GM12878 (cell line): Measurements from ENCODE around the gene PARP6. TPM values are rescaled to one million over a fixed set of nuclear protein-coding genes. Genes with fewer than 3 reads are reported as not detected.
A peak's percentile ranks its signal among the peaks of the same experiment; 100 is the strongest.

Experiments used
- ATAC-seq: fragments of 200-7000 bp; cut with Tn5 transposase; 3 replicates; pipeline ENCODE4 v1.9.1; 2020; ENCODE audit warnings: mild to moderate bottlenecking, moderate library complexity
- BruUV-seq: library from RNA; stranded (reverse); fragments of 400-500 nt; replicated peaks from 2 replicates; lab custom pipeline; 2021; lab: Mats Ljungman, UMichigan
- CTCF ChIA-PET: fragments of 300-600 bp; sonication (Branson Sonifier 250); formaldehyde crosslinking; extraction: SDS; loops from one replicate; lab custom pipeline; 2021; ENCODE audit warnings: inconsistent platforms; lab: Yijun Ruan, JAX
- POLR2A ChIA-PET: fragments of 350-600 bp; formaldehyde crosslinking; extraction: SDS; loops from one replicate; lab custom pipeline; 2021; ENCODE audit warnings: inconsistent platforms; lab: Charles Lee
- RAD21 ChIA-PET: fragments of 300-600 bp; sonication (Branson Sonifier 250); formaldehyde crosslinking; loops from one replicate; lab custom pipeline; 2023; ENCODE audit warnings: antibody characterized with exemption; ENCODE audit not compliant: unreplicated experiment; lab: Charles Lee
- SMC1A ChIA-PET: fragments of 300-600 bp; sonication (Branson Sonifier 250); formaldehyde crosslinking; loops from one replicate; lab custom pipeline; 2023; ENCODE audit not compliant: unreplicated experiment, uncharacterized antibody; lab: Charles Lee
- DNase-seq: peaks from one replicate; pipeline ENCODE4 v3.0.0-alpha.2; 2011; ENCODE audit warnings: low read depth, low spot score
- FAIRE-seq: peaks from 3 replicates; lab custom pipeline; 2011; peaks lifted over from hg19 to GRCh38; lab: Jason Lieb, UNC
- H2AFZ ChIP-seq: 2 replicates; pipeline ENCODE4 v1.6.0; 2011; ENCODE audit warnings: low read depth, low read length, control low read depth; ENCODE audit not compliant: control insufficient read depth
- H3K27ac ChIP-seq: 2 replicates; pipeline ENCODE4 v1.5.1; 2011; ENCODE audit warnings: control low read depth; ENCODE audit not compliant: control insufficient read depth, insufficient read depth
- H3K27me3 ChIP-seq, 2 experiments: replicated peaks in 1 of 2; 2 replicates each; pipeline versions ENCODE4 v1.6.0 to v1.6.1; 2011; ENCODE audit warnings: low read length in 1 of 2; ENCODE audit not compliant: control insufficient read depth in 2 of 2, insufficient read depth in 2 of 2
- H3K36me3 ChIP-seq, 2 experiments: 2 replicates each; pipeline ENCODE4 v1.5.1; 2011; ENCODE audit warnings: low read length in 1 of 2; ENCODE audit not compliant: control insufficient read depth in 2 of 2, insufficient read depth in 2 of 2
- H3K4me1 ChIP-seq: 2 replicates; pipeline ENCODE4 v1.6.1; 2011; ENCODE audit warnings: mild to moderate bottlenecking, low read length, moderate library complexity, mixed read lengths; ENCODE audit not compliant: control insufficient read depth, insufficient read depth
- H3K4me2 ChIP-seq: 2 replicates; pipeline ENCODE4 v1.6.0; 2011; ENCODE audit warnings: control low read depth; ENCODE audit not compliant: control insufficient read depth, insufficient read depth
- H3K4me3 ChIP-seq: fragments of 200-600 bp; sonication (generic); 2 replicates; pipeline ENCODE4 v1.5.1; 2016
- H3K79me2 ChIP-seq: 2 replicates; pipeline ENCODE4 v1.6.0; 2011; ENCODE audit warnings: low read length; ENCODE audit not compliant: control insufficient read depth, insufficient read depth
- H3K9ac ChIP-seq: 2 replicates; pipeline ENCODE4 v1.8.0; 2011; ENCODE audit warnings: low read length, control low read depth, mixed read lengths; ENCODE audit not compliant: control insufficient read depth, insufficient read depth
- H3K9me3 ChIP-seq: replicated peaks from 3 replicates; pipeline ENCODE4 v1.5.1; 2011; ENCODE audit warnings: mild to moderate bottlenecking, low read length; ENCODE audit not compliant: control insufficient read depth, insufficient read depth
- H4K20me1 ChIP-seq: 2 replicates; pipeline ENCODE4 v1.6.0; 2011; ENCODE audit not compliant: control insufficient read depth, insufficient read depth
- HDGF ChIP-seq: fragments of 450-650 bp; IDR thresholded peaks from 2 replicates; pipeline ENCODE4 v1.6.1; 2016; ENCODE audit warnings: antibody characterized with exemption
- IKZF2 ChIP-seq, 2 experiments: fragments of 450-650 bp; IDR thresholded peaks; 2 replicates each; pipeline ENCODE4 v1.6.1; 2017; ENCODE audit warnings: mild to moderate bottlenecking in 2 of 2, moderate library complexity in 2 of 2
- JUND ChIP-seq: IDR thresholded peaks from 2 replicates; pipeline ENCODE4 v1.6.1; 2012; ENCODE audit warnings: low read depth, mild to moderate bottlenecking, low read length, improper control_type of control experiment, moderate library complexity
- MLLT1 ChIP-seq: fragments of 450-650 bp; IDR thresholded peaks from 2 replicates; pipeline ENCODE4 v1.6.1; 2016; ENCODE audit warnings: mild to moderate bottlenecking
- MXI1 ChIP-seq: fragments of 150-350 bp; IDR thresholded peaks from 2 replicates; pipeline ENCODE4 v1.6.1; 2011; ENCODE audit warnings: low read depth, mild to moderate bottlenecking, inconsistent platforms, low read length, improper control_type of control experiment
- RELB ChIP-seq: fragments of 450-650 bp; IDR thresholded peaks from 2 replicates; pipeline ENCODE4 v1.6.1; 2017; ENCODE audit warnings: low read depth, mild to moderate bottlenecking, moderate library complexity
- WGBS: methylation state at CpG from one replicate; pipeline ENCODE4 v1.1.6; 2016; ENCODE audit warnings: low lambda C conversion rate; ENCODE audit not compliant: insufficient replicate concordance, insufficient coverage; ENCODE audit errors: missing lambda C conversion rate; 5-methylcytosine and 5-hydroxymethylcytosine counted together
- in situ Hi-C: fragments of 300-500 bp; cut with MboI; formaldehyde crosslinking; loops from 9 replicates; pipeline ENCODE4 v1.14.3; 2018; ENCODE audit warnings: mixed read lengths
- intact Hi-C: fragments of 100-400 bp; cut with micrococcal nuclease; formaldehyde crosslinking; loops from one replicate; pipeline ENCODE4 v1.14.2; 2022; ENCODE audit not compliant: unreplicated experiment
- polyA plus RNA-seq, 11 experiments: library from polyadenylated mRNA; depleted of rRNA in 4 of 11; unstranded in 6 of 11; stranded (reverse) in 5 of 11; fragments of >200 nt; fragmentation: Nextera tagmentation in 4 of 11; fragmentation: Illumina TruSeq in 1 of 11; extraction: Ambion mirVana in 4 of 11; extraction: Trizol in 1 of 11; gene quantifications; 1 replicate in 1 of 11; 2 replicates in 10 of 11; pipeline versions ENCODE4 v1.2.1 to v1.2.3, GENCODE V29; 2011 to 2016; ENCODE audit warnings: inconsistent platforms in 2 of 11, missing spikeins in 2 of 11, low read depth in 1 of 11
- total RNA-seq, 4 experiments: library from RNA; depleted of rRNA in 3 of 4; stranded (reverse); fragments of >200 nt in 3 of 4; fragmentation: Illumina TruSeq in 1 of 4; extraction: Trizol in 1 of 4; gene quantifications; 2 replicates each; pipeline versions ENCODE4 v1.2.1 to v1.2.3, GENCODE V29; 2013 to 2021

The PARP6 gene
- total and polyA plus RNA-seq, 10 of the 15 experiments (the other 5 are each of a cell fraction or from before 2014, with no cell fraction given), result 14.3 to 73.5 (median 26.9) TPM

- no peak for FAIRE-seq
- 10% methylated on average over 10 of the region's 10 CpGs for WGBS
- POLR2A ChIA-PET, result interaction anchor here (0.9 to 1.5 kb wide), 3 partner anchors 33 to 46 kb away, joined by 3 read pairs; no protein-coding TSS in a partner anchor
Measured at GRCh38 chr15:72272997-72273352, 621 bp upstream of the PARP6 start.

More at GRCh38 chr15:72272997-72273352, 621 bp upstream of the PARP6 start:
- no peaks in the 10 kb centered on the region for H3K9me3 ChIP-seq
- intact Hi-C loops (loop anchor here (1.0 kb wide), 1 partner anchor 42 kb away; the partner anchor contains the start of gene PKM), in situ Hi-C loops (no loop called here)
- H3K27me3 ChIP-seq, result no peaks in the 10 kb centered on the region
- ChIA-PET RAD21 (interaction anchor here (0.8 to 1.7 kb wide), 2 partner anchors 42 to 46 kb away, joined by 3 to 4 read pairs; partner anchors contain the start of gene PKM), CTCF (interaction anchor here (0.7 to 3.3 kb wide), 6 partner anchors 10 to 262 kb away, joined by 3 to 15 read pairs (median 8); partner anchors contain the start of gene ARIH1)
- no peak for DNase-seq
- BruUV-seq, result TSS peak; percentile 86
- peak overlapping the region; percentile 61 for H3K4me3 ChIP-seq
- peak overlapping the region; percentile 16; the same call in 1 of the 2 replicates for H3K27ac ChIP-seq
- peaks cover 6% of the 10 kb centered on the region; the same call in 1 of the 2 replicates for H3K4me1 ChIP-seq
- peaks cover 22% of the 10 kb centered on the region for H3K79me2 ChIP-seq
- TF ChIP-seq HDGF (peak; percentile 7; the same call in 1 of the 2 replicates), IKZF2 (IDR thresholded peaks at IDR 0.05) (no peak), JUND (no peak), MLLT1 (0 out of 2 replicates have a peak, but pooled peaks have one; percentile 67), MXI1 (peak; percentile 46; the same call in 1 of the 2 replicates), RELB (0 out of 2 replicates have a peak, but pooled peaks have one; percentile 43)
- TF ChIP-seq, all 136 proteins: peak for 4
- Histone ChIP-seq H3K9ac (peak overlapping the region; percentile 56), H3K36me3 (peaks cover 0 to 6% of the 10 kb centered on the region in 2 experiments; a peak in 1 of 4 replicates), H2AFZ (peak overlapping the region; percentile 87), H3K4me2 (peak overlapping the region; percentile 64), H4K20me1 (no peaks in the 10 kb centered on the region)
- ATAC-seq, result no peak; the same call in 2 of the 3 replicates
- SMC1A ChIA-PET, result interaction anchor here (0.5 to 2.2 kb wide), 6 partner anchors 13 to 73 kb away, joined by 3 to 15 read pairs (median 4); no protein-coding TSS in a partner anchor
